ENCODE data around the gene CNKSR1. TPM values are rescaled to one million over a fixed set of nuclear protein-coding genes. Genes with fewer than 3 reads are reported as not detected.

The CNKSR1 gene
- polyA plus RNA-seq, 3 donors: 1.4 TPM; not detected in 2

DNA sequence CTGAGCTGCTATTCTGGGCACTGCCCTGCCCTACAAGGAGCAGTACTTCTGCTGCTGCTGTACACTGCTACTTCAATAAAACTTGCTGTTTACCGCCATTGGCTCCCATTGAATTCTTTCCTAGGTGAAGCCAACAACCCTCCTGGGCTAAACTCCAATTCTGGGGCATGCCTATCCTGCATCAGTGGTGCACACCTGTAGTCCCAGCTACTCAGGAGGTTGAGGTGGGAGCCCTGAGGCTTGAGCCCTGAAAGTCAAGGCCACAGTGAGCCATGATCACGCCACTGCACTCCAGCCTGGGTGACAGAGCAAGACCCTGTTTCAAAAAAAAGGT lies 44.5 kb upstream of the CNKSR1 start:
- DNase-seq: no peak
- Histone ChIP-seq H3K27ac (ENCODE audit: low read depth in 1 of 2, low read length in 2 of 2) (no peak overlapping the region), H2AFZ (ENCODE audit: insufficient read depth, low read depth, low read length, poor library complexity, severe bottlenecking) (no peak overlapping the region), H3K27me3 (ENCODE audit: control insufficient read depth in 2 of 2, insufficient read depth in 2 of 2, low read length in 2 of 2) (no peaks in the 10 kb centered on the region), H3K4me2 (replicated peaks; ENCODE audit: extremely low read depth, low read length, poor library complexity, severe bottlenecking) (no peak overlapping the region), H3K4me3 (replicated peaks in 1 of 3; ENCODE audit: low read depth in 2 of 3, low read length in 3 of 3) (no peak overlapping the region), H3K9ac (ENCODE audit: insufficient read depth, low read length, poor library complexity, severe bottlenecking) (no peak overlapping the region), H3K4me1 (ENCODE audit: control insufficient read depth in 1 of 2, insufficient read depth in 2 of 2, low read length in 2 of 2) (peaks cover 10 to 11% of the 10 kb centered on the region in 2 donors), H3K9me3 (replicated peaks in 1 of 2; ENCODE audit: control insufficient read depth in 1 of 2, insufficient read depth in 1 of 2, low read length in 2 of 2) (no peaks in the 10 kb centered on the region), H3K79me2 (ENCODE audit: insufficient read depth, low read length) (no peaks in the 10 kb centered on the region), H4K20me1 (ENCODE audit: insufficient read depth, low read length) (no peaks in the 10 kb centered on the region), H3K36me3 (replicated peaks in 1 of 2; ENCODE audit: control insufficient read depth in 1 of 2, insufficient read depth in 2 of 2, low read length in 2 of 2) (no peaks in the 10 kb centered on the region)
- intact Hi-C loops (cut with micrococcal nuclease): no loop called here
- H3K4me1 Mint-ChIP-seq: peaks cover 10% of the 10 kb centered on the region
- no peak overlapping the region for H3K4me3 Mint-ChIP-seq
- TF ChIP-seq, protein P1, sequence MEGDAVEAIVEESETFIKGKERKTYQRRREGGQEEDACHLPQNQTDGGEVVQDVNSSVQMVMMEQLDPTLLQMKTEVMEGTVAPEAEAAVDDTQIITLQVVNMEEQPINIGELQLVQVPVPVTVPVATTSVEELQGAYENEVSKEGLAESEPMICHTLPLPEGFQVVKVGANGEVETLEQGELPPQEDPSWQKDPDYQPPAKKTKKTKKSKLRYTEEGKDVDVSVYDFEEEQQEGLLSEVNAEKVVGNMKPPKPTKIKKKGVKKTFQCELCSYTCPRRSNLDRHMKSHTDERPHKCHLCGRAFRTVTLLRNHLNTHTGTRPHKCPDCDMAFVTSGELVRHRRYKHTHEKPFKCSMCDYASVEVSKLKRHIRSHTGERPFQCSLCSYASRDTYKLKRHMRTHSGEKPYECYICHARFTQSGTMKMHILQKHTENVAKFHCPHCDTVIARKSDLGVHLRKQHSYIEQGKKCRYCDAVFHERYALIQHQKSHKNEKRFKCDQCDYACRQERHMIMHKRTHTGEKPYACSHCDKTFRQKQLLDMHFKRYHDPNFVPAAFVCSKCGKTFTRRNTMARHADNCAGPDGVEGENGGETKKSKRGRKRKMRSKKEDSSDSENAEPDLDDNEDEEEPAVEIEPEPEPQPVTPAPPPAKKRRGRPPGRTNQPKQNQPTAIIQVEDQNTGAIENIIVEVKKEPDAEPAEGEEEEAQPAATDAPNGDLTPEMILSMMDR (IDR thresholded peaks at IDR 0.05): no peak
- H3K27me3 Mint-ChIP-seq (ENCODE audit: low read depth in 3 of 3): peaks cover 0 to 3% (median 2%) of the 10 kb centered on the region in 3 donors
- peak overlapping the region in 1 of 7 donors; percentile 24 for H3K27ac Mint-ChIP-seq
- H3K36me3 Mint-ChIP-seq: no peaks in the 10 kb centered on the region
- H3K9me3 Mint-ChIP-seq: peaks cover 0 to 2% (median 0%) of the 10 kb centered on the region in 7 donors
- 100% methylated on average over 2 of the region's 2 CpGs for WGBS (ENCODE audit: insufficient coverage)

DNA sequence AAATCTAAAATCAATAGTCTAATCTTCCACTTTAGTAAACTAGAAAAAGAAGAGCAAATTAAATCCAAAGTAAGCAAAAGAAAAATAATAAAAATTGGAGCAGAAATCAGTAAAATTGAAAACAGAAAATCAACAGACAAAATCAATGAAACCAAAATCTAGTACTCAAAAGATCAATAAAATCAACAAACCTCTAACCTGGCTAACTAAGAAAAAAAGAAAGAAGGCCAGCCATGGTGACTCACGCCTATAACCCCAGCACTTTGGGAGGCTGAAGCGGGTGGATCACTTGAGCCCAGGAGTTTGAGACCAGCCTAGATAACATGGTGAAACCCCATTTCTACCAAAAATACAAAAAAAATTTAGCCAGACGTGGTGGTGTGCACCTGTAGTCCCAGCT lies 42.8 kb upstream of the CNKSR1 start:
- H2AFZ ChIP-seq (ENCODE audit: insufficient read depth, low read depth, low read length, poor library complexity, severe bottlenecking): no peak overlapping the region
- no CpG with 5 or more reads among the region's 3 CpGs for WGBS (ENCODE audit: insufficient coverage)
- no peaks in the 10 kb centered on the region for H3K79me2 ChIP-seq (ENCODE audit: insufficient read depth, low read length)
- H3K9ac ChIP-seq (ENCODE audit: insufficient read depth, low read length, poor library complexity, severe bottlenecking): no peak overlapping the region
- H3K9me3 Mint-ChIP-seq: peaks cover 0 to 2% (median 0%) of the 10 kb centered on the region in 7 donors
- no peaks in the 10 kb centered on the region for H3K4me1 ChIP-seq (ENCODE audit: control insufficient read depth in 1 of 2, insufficient read depth in 2 of 2, low read length in 2 of 2)
- no peak overlapping the region for H3K27ac Mint-ChIP-seq
- no peak overlapping the region for H3K4me3 ChIP-seq (replicated peaks in 1 of 3; ENCODE audit: low read depth in 2 of 3, low read length in 3 of 3)
- H3K36me3 Mint-ChIP-seq: no peaks in the 10 kb centered on the region
- peaks cover 2% of the 10 kb centered on the region for H3K4me1 Mint-ChIP-seq
- TF ChIP-seq, protein P1 (IDR thresholded peaks at IDR 0.05): no peak
- no peaks in the 10 kb centered on the region for H3K9me3 ChIP-seq (replicated peaks in 1 of 2; ENCODE audit: control insufficient read depth in 1 of 2, insufficient read depth in 1 of 2, low read length in 2 of 2)
- intact Hi-C loops (cut with micrococcal nuclease): no loop called here
- no peaks in the 10 kb centered on the region for H3K36me3 ChIP-seq (replicated peaks in 1 of 2; ENCODE audit: control insufficient read depth in 1 of 2, insufficient read depth in 2 of 2, low read length in 2 of 2)
- H4K20me1 ChIP-seq (ENCODE audit: insufficient read depth, low read length): no peaks in the 10 kb centered on the region
- H3K27ac ChIP-seq (ENCODE audit: low read depth in 1 of 2, low read length in 2 of 2): no peak overlapping the region
- no peak overlapping the region for H3K4me2 ChIP-seq (replicated peaks; ENCODE audit: extremely low read depth, low read length, poor library complexity, severe bottlenecking)
- H3K27me3 Mint-ChIP-seq (ENCODE audit: low read depth in 3 of 3): peaks cover 0 to 3% (median 2%) of the 10 kb centered on the region in 3 donors
- H3K27me3 ChIP-seq (ENCODE audit: control insufficient read depth in 2 of 2, insufficient read depth in 2 of 2, low read length in 2 of 2): no peaks in the 10 kb centered on the region
- no peak overlapping the region for H3K4me3 Mint-ChIP-seq
- no peak for DNase-seq

All from CD14-positive monocyte (primary cell).